Measurements from ENCODE around the gene PPP1R3F. TPM values are rescaled to one million over a fixed set of nuclear protein-coding genes. Genes with fewer than 3 reads are reported as not detected.

The PPP1R3F gene
- total RNA-seq, 2 donors from 2014 or later = 3.9 to 24.9 TPM

GRCh38 chrX:49286136-49286535 is 16.5 kb downstream of the PPP1R3F start:
- intact Hi-C loops (cut with DNase I) = loop anchor here (10.0 kb wide), 2 partner anchors 469 to 559 kb away; no protein-coding TSS in a partner anchor

GRCh38 chrX:49286581-49286980 is 17.0 kb downstream of the PPP1R3F start:
- H3K4me1 ChIP-seq (replicated peaks) = no peaks in the 10 kb centered on the region
- intact Hi-C loops (cut with DNase I) = loop anchor here (10.0 kb wide), 2 partner anchors 468 to 558 kb away; no protein-coding TSS in a partner anchor
- no peak for DNase-seq (ENCODE audit: low spot score)

More at GRCh38 chrX:49286136-49286535, 16.5 kb downstream of the PPP1R3F start:
- Histone ChIP-seq H3K4me1 (replicated peaks) (no peaks in the 10 kb centered on the region), H3K4me3 (no peak overlapping the region), H3K9me3 (no peaks in the 10 kb centered on the region), H3K27me3 (replicated peaks; ENCODE audit: insufficient read depth) (no peaks in the 10 kb centered on the region), H3K36me3 (no peaks in the 10 kb centered on the region), H3K27ac (no peak overlapping the region)
- TF ChIP-seq POLR2A (IDR thresholded peaks at IDR 0.05) = no peak
- no peak for TF ChIP-seq POLR2AphosphoS5 (IDR thresholded peaks at IDR 0.05)
- no peak for TF ChIP-seq CTCF (IDR thresholded peaks at IDR 0.05)
- DNase-seq (ENCODE audit: low spot score) = no peak
- WGBS = 98% methylated on average over 9 of the region's 18 CpGs

GRCh38 chrX:49287665-49288064 is 18.1 kb downstream of the PPP1R3F start:
- Histone ChIP-seq H3K4me3 (no peak overlapping the region), H3K27ac (no peak overlapping the region), H3K9me3 (no peaks in the 10 kb centered on the region), H3K27me3 (replicated peaks; ENCODE audit: insufficient read depth) (no peaks in the 10 kb centered on the region), H3K4me1 (replicated peaks) (no peaks in the 10 kb centered on the region), H3K36me3 (no peaks in the 10 kb centered on the region)
- intact Hi-C loops (cut with DNase I) = loop anchor here (10.0 kb wide), 2 partner anchors 467 to 557 kb away; no protein-coding TSS in a partner anchor
- 90% methylated on average over 1 of the region's 1 CpG for WGBS
- TF ChIP-seq POLR2A (IDR thresholded peaks at IDR 0.05) (no peak), CTCF (IDR thresholded peaks at IDR 0.05) (no peak), POLR2AphosphoS5 (IDR thresholded peaks at IDR 0.05) (no peak)
- DNase-seq (ENCODE audit: low spot score) = no peak

More at GRCh38 chrX:49286581-49286980, 17.0 kb downstream of the PPP1R3F start:
- Histone ChIP-seq H3K36me3 (no peaks in the 10 kb centered on the region), H3K4me3 (no peak overlapping the region), H3K27me3 (replicated peaks; ENCODE audit: insufficient read depth) (no peaks in the 10 kb centered on the region), H3K27ac (no peak overlapping the region), H3K9me3 (no peaks in the 10 kb centered on the region)
- WGBS = 91% methylated on average over 4 of the region's 4 CpGs
- no peak for TF ChIP-seq CTCF (IDR thresholded peaks at IDR 0.05)
- no peak for TF ChIP-seq POLR2A (IDR thresholded peaks at IDR 0.05)
- no peak for TF ChIP-seq POLR2AphosphoS5 (IDR thresholded peaks at IDR 0.05)

- Histone ChIP-seq H3K4me1 (replicated peaks) (no peaks in the 10 kb centered on the region), H3K36me3 (no peaks in the 10 kb centered on the region), H3K4me3 (no peak overlapping the region), H3K9me3 (no peaks in the 10 kb centered on the region), H3K27ac (no peak overlapping the region), H3K27me3 (replicated peaks; ENCODE audit: insufficient read depth) (no peaks in the 10 kb centered on the region)
- intact Hi-C loops (cut with DNase I) = no loop called here
- 86% methylated on average over 6 of the region's 7 CpGs for WGBS
- TF ChIP-seq POLR2A (IDR thresholded peaks at IDR 0.05) (no peak), CTCF (IDR thresholded peaks at IDR 0.05) (no peak), POLR2AphosphoS5 (IDR thresholded peaks at IDR 0.05) (no peak)
- no peak for DNase-seq (ENCODE audit: low spot score)
These were observed 20.6 kb downstream of the PPP1R3F start for GRCh38 chrX:49290215-49290614.

- WGBS = 23% methylated on average over 11 of the region's 11 CpGs
- intact Hi-C loops (cut with DNase I) = no loop called here
- Histone ChIP-seq H3K4me1 (replicated peaks) (no peaks in the 10 kb centered on the region), H3K27me3 (replicated peaks; ENCODE audit: insufficient read depth) (no peaks in the 10 kb centered on the region), H3K36me3 (no peaks in the 10 kb centered on the region), H3K9me3 (no peaks in the 10 kb centered on the region), H3K27ac (no peak overlapping the region), H3K4me3 (no peak overlapping the region)
- DNase-seq (ENCODE audit: low spot score) = peak; percentile 19
- TF ChIP-seq POLR2A (IDR thresholded peaks at IDR 0.05) (no peak), CTCF (IDR thresholded peaks at IDR 0.05) (peak; percentile 25 to 68 (median 60)), POLR2AphosphoS5 (IDR thresholded peaks at IDR 0.05) (no peak)
These were observed 22.2 kb downstream of the PPP1R3F start for GRCh38 chrX:49291615-49292337.

All from prostate gland (tissue), 2 donors.